HepG2 (cell line): Measurements from ENCODE around the gene IL15. TPM values are rescaled to one million over a fixed set of nuclear protein-coding genes. Genes with fewer than 3 reads are reported as not detected.
"Not testable (repeated sequence)": the region's sequence is repeated elsewhere in the genome, so short reads cannot be mapped to it uniquely, and the experiment has no call there.

Experiments used
- ATAC-seq: fragments of 200-7000 bp; cut with Tn5 transposase; 3 replicates; pipeline ENCODE4 v1.9.1; 2020; ENCODE audit warnings: mild to moderate bottlenecking, moderate library complexity
- BruUV-seq: library from RNA; stranded (reverse); fragments of 400-500 nt; replicated peaks from 2 replicates; lab custom pipeline; 2021; lab: Mats Ljungman, UMichigan
- CTCF ChIA-PET: fragments of 300-600 bp; formaldehyde crosslinking; extraction: SDS; loops from one replicate; lab custom pipeline; 2021; ENCODE audit warnings: low total read pairs, inconsistent platforms, low intra/inter-chr PET ratio; lab: Yijun Ruan, JAX
- POLR2A ChIA-PET: fragments of 350-600 bp; sonication (Branson Sonifier 250); formaldehyde crosslinking; loops from one replicate; lab custom pipeline; 2020; ENCODE audit warnings: antibody characterized with exemption, inconsistent platforms; lab: Yijun Ruan, JAX
- DNase-seq: peaks from one replicate; pipeline ENCODE4 v3.0.0-alpha.2; 2015; ENCODE audit warnings: low spot score
- FAIRE-seq: peaks from 3 replicates; lab custom pipeline; 2011; peaks lifted over from hg19 to GRCh38; lab: Jason Lieb, UNC
- H2AFZ ChIP-seq: one replicate; pipeline ENCODE4 v1.6.1; 2011; ENCODE audit warnings: low read length, inconsistent platforms
- H3K27ac ChIP-seq: fragments of 300-600 bp; 3 replicates; pipeline ENCODE4 v1.8.0; 2011; ENCODE audit warnings: mixed run types, mild to moderate bottlenecking, mixed read lengths, low read length, inconsistent platforms; ENCODE audit not compliant: insufficient read depth; ENCODE audit errors: extremely low read length
- H3K27me3 ChIP-seq, 2 experiments: fragments of 200-600 bp in 1 of 2; 2 replicates in 1 of 2; 3 replicates in 1 of 2; pipeline versions ENCODE4 v1.6.0 to v1.8.0; 2011; ENCODE audit warnings: low read length in 2 of 2, mild to moderate bottlenecking in 2 of 2, moderate library complexity in 2 of 2, inconsistent platforms in 1 of 2; ENCODE audit not compliant: insufficient read depth in 2 of 2, control insufficient read depth in 1 of 2
- H3K36me3 ChIP-seq, 2 experiments: fragments of 200-600 bp in 1 of 2; replicated peaks in 1 of 2; 2 replicates in 1 of 2; 3 replicates in 1 of 2; pipeline versions ENCODE4 v1.5.1 to v1.8.0; 2011; ENCODE audit warnings: low read length in 2 of 2, inconsistent platforms in 1 of 2; ENCODE audit not compliant: insufficient read depth in 2 of 2, control insufficient read depth in 1 of 2
- H3K4me1 ChIP-seq: 2 replicates; pipeline ENCODE4 v1.5.1; 2012; ENCODE audit warnings: low read length, inconsistent platforms; ENCODE audit not compliant: insufficient read depth
- H3K4me2 ChIP-seq: 2 replicates; pipeline ENCODE4 v1.6.0; 2011; ENCODE audit warnings: low read depth, low read length, inconsistent platforms
- H3K4me3 ChIP-seq, 3 experiments: fragments of 200-600 bp in 1 of 3; sonication (generic), shearing (Covaris generic) in 1 of 3; replicated peaks in 1 of 3; 2 replicates each; pipeline ENCODE4 v1.5.1; 2011 to 2016; ENCODE audit warnings: low read length in 3 of 3, inconsistent platforms in 2 of 3, low read depth in 2 of 3, mild to moderate bottlenecking in 2 of 3, control low read depth in 1 of 3, mixed read lengths in 1 of 3; ENCODE audit not compliant: insufficient read depth in 1 of 3
- H3K79me2 ChIP-seq: one replicate; pipeline ENCODE4 v1.6.1; 2011; ENCODE audit warnings: low read length, inconsistent platforms; ENCODE audit not compliant: insufficient read depth
- H3K9ac ChIP-seq: 2 replicates; pipeline ENCODE4 v1.6.0; 2011; ENCODE audit warnings: mild to moderate bottlenecking, low read depth, low read length, inconsistent platforms; ENCODE audit not compliant: insufficient read depth
- H3K9me3 ChIP-seq: 2 replicates; pipeline ENCODE4 v1.5.1; 2012; ENCODE audit warnings: mild to moderate bottlenecking, low read length
- H4K20me1 ChIP-seq: 2 replicates; pipeline ENCODE4 v1.6.0; 2011; ENCODE audit warnings: inconsistent platforms, mild to moderate bottlenecking, low read length, moderate library complexity; ENCODE audit not compliant: insufficient read depth
- CBX1 ChIP-seq: IDR thresholded peaks from one replicate; pipeline ENCODE4 v1.6.1; 2016; ENCODE audit warnings: antibody characterized with exemption, low read depth
- KDM5B ChIP-seq: sonication (generic); formaldehyde crosslinking; IDR thresholded peaks from 2 replicates; pipeline ENCODE4 v1.4.0; 2020; ENCODE audit warnings: missing genetic modification reagents, mild to moderate bottlenecking, borderline replicate concordance
- MAFK ChIP-seq, 2 experiments: IDR thresholded peaks in 1 of 2; conservative IDR thresholded peaks in 1 of 2; 2 replicates each; pipeline ENCODE4 v1.6.1; 2011; ENCODE audit warnings: improper control_type of control experiment in 2 of 2, low read length in 2 of 2
- MXI1 ChIP-seq: IDR thresholded peaks from 3 replicates; pipeline ENCODE4 v1.6.1; 2012; ENCODE audit warnings: low read depth, low read length, inconsistent platforms, borderline replicate concordance
- ZFP37 ChIP-seq: sonication (generic); formaldehyde crosslinking; IDR thresholded peaks from 2 replicates; pipeline ENCODE4 v1.4.0; 2020; ENCODE audit warnings: missing genetic modification reagents, borderline replicate concordance
- ZNF850 ChIP-seq: sonication (generic); formaldehyde crosslinking; conservative IDR thresholded peaks from 2 replicates; pipeline ENCODE4 v1.9.0; 2021; ENCODE audit warnings: mild to moderate bottlenecking, missing genetic modification reagents
- WGBS: methylation state at CpG from one replicate; pipeline ENCODE4 v1.1.6; 2017; ENCODE audit warnings: low lambda C conversion rate; 5-methylcytosine and 5-hydroxymethylcytosine counted together
- in situ Hi-C: cut with HindIII; loops from 2 replicates; pipeline ENCODE4 v1.10.0; 2017; ENCODE audit warnings: low pct_unique_long_range_greater_than_20kb; ENCODE audit not compliant: extremely low pct_ligation_motif_present
- intact Hi-C: fragments of 100-400 bp; cut with micrococcal nuclease; formaldehyde crosslinking; loops from one replicate; pipeline ENCODE4 v1.10.0; 2022; ENCODE audit not compliant: unreplicated experiment
- polyA plus RNA-seq, 8 experiments: library from polyadenylated mRNA; depleted of rRNA in 3 of 8; stranded (reverse) in 7 of 8; unstranded in 1 of 8; fragments of >200 nt; fragmentation: Illumina TruSeq in 4 of 8; extraction: Trizol in 4 of 8; gene quantifications; 2 replicates each; pipeline versions ENCODE4 v1.2.1 to v1.2.3, GENCODE V29; 2011 to 2016; ENCODE audit warnings: low read depth in 4 of 8, missing spikeins in 1 of 8, mixed read lengths in 1 of 8; ENCODE audit not compliant: insufficient read depth in 1 of 8
- total RNA-seq, 5 experiments: library from RNA; depleted of rRNA; stranded (reverse); fragments of >200 nt; fragmentation: Illumina TruSeq; extraction: Trizol; gene quantifications; 2 replicates each; pipeline ENCODE4 v1.2.3, GENCODE V29; 2016; ENCODE audit warnings: low read depth in 1 of 5

IL15 gene
- total and polyA plus RNA-seq, 2 of the 13 experiments (the other 11 are each of a cell fraction or from before 2014, with no cell fraction given) = 0.12 to 0.24 TPM

- no peak for TF ChIP-seq KDM5B (CRISPR knock-in tag)
- no peak for TF ChIP-seq MXI1
These were observed 21.4 kb upstream of the IL15 start (continued) for GRCh38 chr4:141614878-141615586.

- H3K9me3 ChIP-seq, H3K9ac ChIP-seq, DNase-seq, H2AFZ ChIP-seq, H3K27ac ChIP-seq, ATAC-seq, intact Hi-C loops, in situ Hi-C loops, H3K4me1 ChIP-seq, H3K27me3 ChIP-seq, H3K79me2 ChIP-seq, POLR2A ChIA-PET, H3K36me3 ChIP-seq, BruUV-seq, H3K4me2 ChIP-seq, FAIRE-seq, H4K20me1 ChIP-seq, H3K4me3 ChIP-seq, CTCF ChIA-PET: not testable (repeated sequence)
- WGBS = 44% methylated on average over 8 of the region's 8 CpGs
These were observed 20.8 kb upstream of the IL15 start for GRCh38 chr4:141615587-141615918.

- in situ Hi-C loops = no loop called here
These were observed 15.7 kb upstream of the IL15 start for GRCh38 chr4:141620715-141621114.

More at GRCh38 chr4:141620715-141621114, 15.7 kb upstream of the IL15 start:
- H3K4me1 ChIP-seq = no peaks in the 10 kb centered on the region
- H3K79me2 ChIP-seq = no peaks in the 10 kb centered on the region
- no peak overlapping the region for H2AFZ ChIP-seq
- H3K27ac ChIP-seq = no peak overlapping the region
- no peaks in the 10 kb centered on the region for H4K20me1 ChIP-seq
- WGBS = 41% methylated on average over 1 of the region's 1 CpG
- intact Hi-C loops = no loop called here
- no peak overlapping the region for H3K4me2 ChIP-seq
- POLR2A ChIA-PET = no interaction called here
- H3K9me3 ChIP-seq = no peaks in the 10 kb centered on the region
- H3K9ac ChIP-seq = no peak overlapping the region
- H3K27me3 ChIP-seq = no peaks in the 10 kb centered on the region
- CTCF ChIA-PET = no interaction called here
- H3K4me3 ChIP-seq = no peak overlapping the region
- TF ChIP-seq ZNF850 (CRISPR knock-in tag) (no peak), ZFP37 (CRISPR knock-in tag) (no peak), MAFK (conservative IDR thresholded peaks at IDR 0.05 in 1 of 2, IDR thresholded peaks at IDR 0.05 in 1 of 2; ENCODE audit: low read length in 2 of 2) (peak; percentile 16 to 51; a peak in 2 of 4 replicates), CBX1 (no peak)
- FAIRE-seq = no peak
- no peak for ATAC-seq
- BruUV-seq = no TSS peak
- DNase-seq = no peak
- no peaks in the 10 kb centered on the region for H3K36me3 ChIP-seq
